ENCODE measurements around the gene BFSP2.
"Not testable (repeated sequence)": the region's sequence is repeated elsewhere in the genome, so short reads cannot be mapped to it uniquely, and the experiment has no call there.

The BFSP2 gene

GRCh38 chr3:133479895-133480669, 80.2 kb downstream of the BFSP2 start:
- DNase-seq (ENCODE audit: low read depth in 3 of 3): no peak

GRCh38 chr3:133482474-133482873, 82.6 kb downstream of the BFSP2 start:
- DNase-seq (ENCODE audit: low read depth in 3 of 3): not testable (repeated sequence)

- no peak for DNase-seq (ENCODE audit: low read depth in 3 of 3)
Observed at GRCh38 chr3:133486658-133487057, 86.8 kb downstream of the BFSP2 start.

- no peak for DNase-seq (ENCODE audit: low read depth in 3 of 3)
Observed at GRCh38 chr3:133487204-133487603, 87.3 kb downstream of the BFSP2 start.

- peak in 2 of 3 experiments; percentile 36 to 49 for DNase-seq (ENCODE audit: low read depth in 3 of 3)
Observed at GRCh38 chr3:133487920-133488540, 88.2 kb downstream of the BFSP2 start.

- DNase-seq (ENCODE audit: low read depth in 3 of 3): no peak
Observed at GRCh38 chr3:133488785-133489367, 89.0 kb downstream of the BFSP2 start.

- DNase-seq (ENCODE audit: low read depth in 3 of 3): no peak
Observed at GRCh38 chr3:133489466-133490085, 89.7 kb downstream of the BFSP2 start.

GRCh38 chr3:133490468-133491351, 90.9 kb downstream of the BFSP2 start:
- DNase-seq (ENCODE audit: low read depth in 3 of 3): peak; percentile 38 to 52 (median 45)

- no peak for DNase-seq (ENCODE audit: low read depth in 3 of 3)
Observed at GRCh38 chr3:133491481-133492059, 91.7 kb downstream of the BFSP2 start.

- no peak for DNase-seq (ENCODE audit: low read depth in 3 of 3)
Observed at GRCh38 chr3:133492159-133492741, 92.4 kb downstream of the BFSP2 start.

GRCh38 chr3:133494469-133494868, 94.6 kb downstream of the BFSP2 start:
- DNase-seq (ENCODE audit: low read depth in 3 of 3): no peak

- not testable (repeated sequence) for DNase-seq (ENCODE audit: low read depth in 3 of 3)
Observed at GRCh38 chr3:133502542-133502941, 102.7 kb downstream of the BFSP2 start.

- DNase-seq (ENCODE audit: low read depth in 3 of 3): no peak
Observed at GRCh38 chr3:133503409-133503808, 103.6 kb downstream of the BFSP2 start.

GRCh38 chr3:133504736-133505135, 104.9 kb downstream of the BFSP2 start:
- no peak for DNase-seq (ENCODE audit: low read depth in 3 of 3)

GRCh38 chr3:133505813-133506212, 106.0 kb downstream of the BFSP2 start:
- no peak for DNase-seq (ENCODE audit: low read depth in 3 of 3)

- peak in 1 of 3 experiments; percentile 7 for DNase-seq (ENCODE audit: low read depth in 3 of 3)
Observed at GRCh38 chr3:133506215-133506901, 106.5 kb downstream of the BFSP2 start.

- no peak for DNase-seq (ENCODE audit: low read depth in 3 of 3)
Observed at GRCh38 chr3:133509488-133509887, 109.6 kb downstream of the BFSP2 start.

- DNase-seq (ENCODE audit: low read depth in 3 of 3): no peak
Observed at GRCh38 chr3:133512416-133513089, 112.7 kb downstream of the BFSP2 start.

GRCh38 chr3:133514418-133514817, 114.6 kb downstream of the BFSP2 start:
- DNase-seq (ENCODE audit: low read depth in 3 of 3): no peak

- no peak for DNase-seq (ENCODE audit: low read depth in 3 of 3)
Observed at GRCh38 chr3:133515127-133515526, 115.3 kb downstream of the BFSP2 start.

All from stimulated activated CD4-positive, alpha-beta T cell treated with anti-CD3 and anti-CD28 coated beads, TNF-alpha, amount 100 ng/mL, for 4 hours (primary cell).